GM12875 (cell line): ENCODE data around the gene GFER.

Source experiments
- H3K4me3 ChIP-seq: one replicate; pipeline ENCODE4 v1.5.1; 2011; ENCODE audit warnings: low read depth, low read length, control low read depth
- CTCF ChIP-seq: IDR thresholded peaks from 2 replicates; pipeline ENCODE4 v1.5.1; 2011; ENCODE audit warnings: low read depth, mild to moderate bottlenecking, control low read depth, inconsistent platforms, low read length, moderate library complexity, borderline replicate concordance; ENCODE audit not compliant: insufficient read depth

Gene GFER

GRCh38 chr16:2003827-2004641 lies 20.0 kb downstream of the GFER start:
- TF ChIP-seq CTCF, result peak; percentile 99
- no peak overlapping the region for H3K4me3 ChIP-seq

- no peak for TF ChIP-seq CTCF
- H3K4me3 ChIP-seq, result no peak overlapping the region
Observed at GRCh38 chr16:2004795-2005517, 21.0 kb downstream of the GFER start.

GRCh38 chr16:2005646-2006045 lies 21.7 kb downstream of the GFER start:
- 0 out of 2 replicates have a peak, but pooled peaks have one; percentile 15 for TF ChIP-seq CTCF
- no peak overlapping the region for H3K4me3 ChIP-seq

GRCh38 chr16:2006317-2006716 lies 22.3 kb downstream of the GFER start:
- no peak for TF ChIP-seq CTCF
- no peak overlapping the region for H3K4me3 ChIP-seq

GRCh38 chr16:2007081-2007836 lies 23.3 kb downstream of the GFER start:
- TF ChIP-seq CTCF, result no peak
- H3K4me3 ChIP-seq, result peak overlapping the region; percentile 73

- H3K4me3 ChIP-seq, result peak overlapping the region; percentile 73
- no peak for TF ChIP-seq CTCF
Observed at GRCh38 chr16:2008009-2008526, 24.1 kb downstream of the GFER start.
